ENCODE results near the gene CCDC102A. TPM values are rescaled to one million over a fixed set of nuclear protein-coding genes. Genes with fewer than 3 reads are reported as not detected.

CCDC102A gene
- total RNA-seq, 1 experiment from 2014 or later: 25.0 TPM

- no peak for DNase-seq (ENCODE audit: low spot score)
- in situ Hi-C loops (cut with HindIII; ENCODE audit: low sequenced_read_pairs): no loop called here
Observed at GRCh38 chr16:57540906-57541753, 4.8 kb upstream of the CCDC102A start.

- no peak for DNase-seq (ENCODE audit: low spot score)
- in situ Hi-C loops (cut with HindIII; ENCODE audit: low sequenced_read_pairs): no loop called here
Observed at GRCh38 chr16:57540387-57540786, 4.0 kb upstream of the CCDC102A start.

- in situ Hi-C loops (cut with HindIII; ENCODE audit: low sequenced_read_pairs): no loop called here
- no peak for DNase-seq (ENCODE audit: low spot score)
Observed at GRCh38 chr16:57539072-57539796, 2.9 kb upstream of the CCDC102A start.

- in situ Hi-C loops (cut with HindIII; ENCODE audit: low sequenced_read_pairs): no loop called here
- no peak for DNase-seq (ENCODE audit: low spot score)
Observed at GRCh38 chr16:57538235-57538721, 1.9 kb upstream of the CCDC102A start.

- DNase-seq (ENCODE audit: low spot score): no peak
- in situ Hi-C loops (cut with HindIII; ENCODE audit: low sequenced_read_pairs): no loop called here
Observed at GRCh38 chr16:57537581-57538234, 1.3 kb upstream of the CCDC102A start.

- DNase-seq (ENCODE audit: low spot score): no peak
- in situ Hi-C loops (cut with HindIII; ENCODE audit: low sequenced_read_pairs): no loop called here
Observed at GRCh38 chr16:57537194-57537505, 779 bp upstream of the CCDC102A start.

GRCh38 chr16:57535680-57536305 is 578 bp downstream of the CCDC102A start:
- in situ Hi-C loops (cut with HindIII; ENCODE audit: low sequenced_read_pairs): no loop called here

GRCh38 chr16:57534881-57535658 is 1.3 kb downstream of the CCDC102A start:
- no peak for DNase-seq (ENCODE audit: low spot score)
- in situ Hi-C loops (cut with HindIII; ENCODE audit: low sequenced_read_pairs): no loop called here

More at GRCh38 chr16:57535680-57536305, 578 bp downstream of the CCDC102A start:
- DNase-seq (ENCODE audit: low spot score): peak; percentile 67

- in situ Hi-C loops (cut with HindIII; ENCODE audit: low sequenced_read_pairs): no loop called here
- DNase-seq (ENCODE audit: low spot score): no peak
Observed at GRCh38 chr16:57534337-57534880, 2.0 kb downstream of the CCDC102A start.

- no peak for DNase-seq (ENCODE audit: low spot score)
- in situ Hi-C loops (cut with HindIII; ENCODE audit: low sequenced_read_pairs): no loop called here
Observed at GRCh38 chr16:57533431-57534336, 2.7 kb downstream of the CCDC102A start.

GRCh38 chr16:57532266-57532625 is 4.1 kb downstream of the CCDC102A start:
- in situ Hi-C loops (cut with HindIII; ENCODE audit: low sequenced_read_pairs): no loop called here
- no peak for DNase-seq (ENCODE audit: low spot score)

- in situ Hi-C loops (cut with HindIII; ENCODE audit: low sequenced_read_pairs): no loop called here
- no peak for DNase-seq (ENCODE audit: low spot score)
Observed at GRCh38 chr16:57531635-57532265, 4.6 kb downstream of the CCDC102A start.

- in situ Hi-C loops (cut with HindIII; ENCODE audit: low sequenced_read_pairs): no loop called here
- no peak for DNase-seq (ENCODE audit: low spot score)
Observed at GRCh38 chr16:57531253-57531575, 5.2 kb downstream of the CCDC102A start.

GRCh38 chr16:57530522-57531252 is 5.7 kb downstream of the CCDC102A start:
- in situ Hi-C loops (cut with HindIII; ENCODE audit: low sequenced_read_pairs): no loop called here
- no peak for DNase-seq (ENCODE audit: low spot score)

- DNase-seq (ENCODE audit: low spot score): no peak
- in situ Hi-C loops (cut with HindIII; ENCODE audit: low sequenced_read_pairs): no loop called here
Observed at GRCh38 chr16:57530104-57530521, 6.3 kb downstream of the CCDC102A start.

GRCh38 chr16:57529391-57530103 is 6.8 kb downstream of the CCDC102A start:
- in situ Hi-C loops (cut with HindIII; ENCODE audit: low sequenced_read_pairs): no loop called here
- DNase-seq (ENCODE audit: low spot score): no peak
